ENCODE measurements around the gene GKN2. TPM values are rescaled to one million over a fixed set of nuclear protein-coding genes. Genes with fewer than 3 reads are reported as not detected.

Gene GKN2
- polyA plus RNA-seq, 1 donor from 2014 or later: not detected

GRCh38 chr2:68918497-68918896, 34.2 kb downstream of the GKN2 start:
- no peak for TF ChIP-seq TAF1 (IDR thresholded peaks at IDR 0.05; ENCODE audit: low read depth)
- no peak for TF ChIP-seq MXI1 (conservative IDR thresholded peaks at IDR 0.05; ENCODE audit: poor library complexity, severe bottlenecking)
- TF ChIP-seq POLR2AphosphoS5 (IDR thresholded peaks at IDR 0.05): no peak
- TF ChIP-seq SMC3 (conservative IDR thresholded peaks at IDR 0.05; ENCODE audit: poor library complexity): no peak
- no peak for TF ChIP-seq EP300 (conservative IDR thresholded peaks at IDR 0.05; ENCODE audit: poor library complexity, severe bottlenecking)
- no peak for TF ChIP-seq CTCF (IDR thresholded peaks at IDR 0.05; ENCODE audit: poor library complexity, severe bottlenecking)
- no peak for TF ChIP-seq EZH2 (IDR thresholded peaks at IDR 0.05; ENCODE audit: borderline replicate concordance, insufficient read depth, low read length, poor library complexity, severe bottlenecking)
- no peak for TF ChIP-seq RAD21 (conservative IDR thresholded peaks at IDR 0.05)
- TF ChIP-seq REST (IDR thresholded peaks at IDR 0.05; ENCODE audit: borderline replicate concordance): no peak
- Histone ChIP-seq H3K27me3 (ENCODE audit: insufficient read depth, low read depth, low read length) (no peaks in the 10 kb centered on the region), H3K4me3 (ENCODE audit: low read length) (no peak overlapping the region), H3K36me3 (ENCODE audit: insufficient read depth, low read length) (no peaks in the 10 kb centered on the region), H3F3A (ENCODE audit: insufficient read depth, low read length, poor library complexity, severe bottlenecking) (no peaks in the 10 kb centered on the region), H3K9ac (ENCODE audit: low read length) (no peak overlapping the region), H2AFZ (ENCODE audit: low read depth, low read length) (no peak overlapping the region), H3K27ac (ENCODE audit: low read length) (no peak overlapping the region), H4K20me1 (ENCODE audit: insufficient read depth) (no peaks in the 10 kb centered on the region), H3K4me2 (ENCODE audit: low read length) (no peak overlapping the region), H3K9me3 (ENCODE audit: low read length) (no peaks in the 10 kb centered on the region), H3K9me2 (ENCODE audit: insufficient read depth, low read length) (no peaks in the 10 kb centered on the region), H3K79me2 (replicated peaks; ENCODE audit: insufficient read depth, low read length) (no peaks in the 10 kb centered on the region)

GRCh38 chr2:68917034-68917718, 35.5 kb downstream of the GKN2 start:
- no peaks in the 10 kb centered on the region for H3K36me3 ChIP-seq (ENCODE audit: insufficient read depth, low read length)

More at GRCh38 chr2:68917034-68917718, 35.5 kb downstream of the GKN2 start:
- Histone ChIP-seq H4K20me1 (ENCODE audit: insufficient read depth) (no peaks in the 10 kb centered on the region), H3K9me2 (ENCODE audit: insufficient read depth, low read length) (no peaks in the 10 kb centered on the region), H3K79me2 (replicated peaks; ENCODE audit: insufficient read depth, low read length) (no peaks in the 10 kb centered on the region), H3K27me3 (ENCODE audit: insufficient read depth, low read depth, low read length) (no peaks in the 10 kb centered on the region), H3K9me3 (ENCODE audit: low read length) (no peaks in the 10 kb centered on the region), H3K4me3 (ENCODE audit: low read length) (no peak overlapping the region), H3K4me2 (ENCODE audit: low read length) (no peak overlapping the region), H3K9ac (ENCODE audit: low read length) (no peak overlapping the region), H3K27ac (ENCODE audit: low read length) (no peak overlapping the region), H3F3A (ENCODE audit: insufficient read depth, low read length, poor library complexity, severe bottlenecking) (no peaks in the 10 kb centered on the region), H2AFZ (ENCODE audit: low read depth, low read length) (no peak overlapping the region)
- TF ChIP-seq POLR2AphosphoS5 (IDR thresholded peaks at IDR 0.05) (no peak), REST (IDR thresholded peaks at IDR 0.05; ENCODE audit: borderline replicate concordance) (no peak), CTCF (IDR thresholded peaks at IDR 0.05; ENCODE audit: poor library complexity, severe bottlenecking) (no peak), EZH2 (IDR thresholded peaks at IDR 0.05; ENCODE audit: borderline replicate concordance, insufficient read depth, low read length, poor library complexity, severe bottlenecking) (no peak), EP300 (conservative IDR thresholded peaks at IDR 0.05; ENCODE audit: poor library complexity, severe bottlenecking) (no peak)

Data from neural cell (in vitro differentiated cells).